ENCODE results near the gene EVA1C. TPM values are rescaled to one million over a fixed set of nuclear protein-coding genes. Genes with fewer than 3 reads are reported as not detected.
"Not testable (repeated sequence)": the region's sequence is repeated elsewhere in the genome, so short reads cannot be mapped to it uniquely, and the experiment has no call there.

EVA1C gene
- total RNA-seq, 2 donors from 2014 or later = 22.1 to 52.8 TPM

- DNase-seq = no peak
- no peak for ATAC-seq
- intact Hi-C loops (cut with DNase I) = no loop called here
Observed at GRCh38 chr21:32534113-32534512, 121.6 kb downstream of the EVA1C start.

- no peak for ATAC-seq
- DNase-seq = no peak
- intact Hi-C loops (cut with DNase I) = no loop called here
Observed at GRCh38 chr21:32535612-32536011, 123.1 kb downstream of the EVA1C start.

- ATAC-seq = peak in 1 of 2 donors; percentile 30
- intact Hi-C loops (cut with DNase I) = no loop called here
- no peak for DNase-seq
Observed at GRCh38 chr21:32537569-32537881, 125.0 kb downstream of the EVA1C start.

- DNase-seq = no peak
- ATAC-seq = no peak
- intact Hi-C loops (cut with DNase I) = no loop called here
Observed at GRCh38 chr21:32538147-32538792, 125.8 kb downstream of the EVA1C start.

- intact Hi-C loops (cut with DNase I) = no loop called here
- DNase-seq (no peak), ATAC-seq (no peak)
Observed at GRCh38 chr21:32539378-32539777, 126.9 kb downstream of the EVA1C start.

GRCh38 chr21:32543056-32543455 lies 130.6 kb downstream of the EVA1C start:
- not testable (repeated sequence) for DNase-seq

GRCh38 chr21:32543975-32544374 lies 131.5 kb downstream of the EVA1C start:
- intact Hi-C loops (cut with DNase I) = no loop called here
- ATAC-seq = no peak
- DNase-seq = no peak

More at GRCh38 chr21:32543056-32543455, 130.6 kb downstream of the EVA1C start:
- ATAC-seq; intact Hi-C loops (cut with DNase I): not testable (repeated sequence)

GRCh38 chr21:32544697-32545096 lies 132.2 kb downstream of the EVA1C start:
- intact Hi-C loops (cut with DNase I) = no loop called here
- no peak for ATAC-seq

GRCh38 chr21:32545948-32546441 lies 133.5 kb downstream of the EVA1C start:
- DNase-seq (no peak), ATAC-seq (no peak)
- intact Hi-C loops (cut with DNase I) = no loop called here

More at GRCh38 chr21:32544697-32545096, 132.2 kb downstream of the EVA1C start:
- DNase-seq = no peak

- DNase-seq = no peak
- intact Hi-C loops (cut with DNase I) = no loop called here
- ATAC-seq = peak in 1 of 2 donors; percentile 32
Observed at GRCh38 chr21:32547018-32547417, 134.5 kb downstream of the EVA1C start.

GRCh38 chr21:32548978-32549377 lies 136.5 kb downstream of the EVA1C start:
- ATAC-seq = no peak
- intact Hi-C loops (cut with DNase I) = no loop called here
- no peak for DNase-seq

- DNase-seq (no peak), ATAC-seq (no peak)
- intact Hi-C loops (cut with DNase I) = no loop called here
Observed at GRCh38 chr21:32549440-32549839, 136.9 kb downstream of the EVA1C start.

- DNase-seq = no peak
- no peak for ATAC-seq
- intact Hi-C loops (cut with DNase I) = no loop called here
Observed at GRCh38 chr21:32549886-32550285, 137.4 kb downstream of the EVA1C start.

- ATAC-seq (no peak), DNase-seq (no peak)
- intact Hi-C loops (cut with DNase I) = no loop called here
Observed at GRCh38 chr21:32554832-32555638, 142.5 kb downstream of the EVA1C start.

- DNase-seq = no peak
- no peak for ATAC-seq
- intact Hi-C loops (cut with DNase I) = no loop called here
Observed at GRCh38 chr21:32558106-32558505, 145.6 kb downstream of the EVA1C start.

GRCh38 chr21:32559006-32559610 lies 146.6 kb downstream of the EVA1C start:
- intact Hi-C loops (cut with DNase I) = no loop called here
- DNase-seq (no peak), ATAC-seq (no peak)

- no peak for DNase-seq
- no peak for ATAC-seq
- intact Hi-C loops (cut with DNase I) = no loop called here
Observed at GRCh38 chr21:32560896-32561295, 148.4 kb downstream of the EVA1C start.

- intact Hi-C loops (cut with DNase I); DNase-seq; ATAC-seq: not testable (repeated sequence)
Observed at GRCh38 chr21:32561476-32561875, 149.0 kb downstream of the EVA1C start.

- DNase-seq (peak; percentile 57), ATAC-seq (peak in 1 of 2 donors; percentile 66)
- intact Hi-C loops (cut with DNase I) = no loop called here
Observed at GRCh38 chr21:32562426-32562825, 149.9 kb downstream of the EVA1C start.

- intact Hi-C loops (cut with DNase I) = no loop called here
- no peak for ATAC-seq
- DNase-seq = no peak
Observed at GRCh38 chr21:32562915-32563314, 150.4 kb downstream of the EVA1C start.

Data from left cardiac atrium (tissue), 4 donors.